Activated naive CD8-positive, alpha-beta T cell treated with anti-CD3 and anti-CD28 coated beads, Interleukin-2, amount 50 U/mL, for 16 hours (primary cell): Measurements from ENCODE around the gene ABCC1.
A peak's percentile ranks its signal among the peaks of the same experiment; 100 is the strongest.
"Not testable (repeated sequence)": the region's sequence is repeated elsewhere in the genome, so short reads cannot be mapped to it uniquely, and the experiment has no call there.

Experiments used
- DNase-seq: peaks from one replicate; pipeline ENCODE4 v3.0.0-alpha.2; 2020; ENCODE audit warnings: low read depth, low spot score

The ABCC1 gene

DNA sequence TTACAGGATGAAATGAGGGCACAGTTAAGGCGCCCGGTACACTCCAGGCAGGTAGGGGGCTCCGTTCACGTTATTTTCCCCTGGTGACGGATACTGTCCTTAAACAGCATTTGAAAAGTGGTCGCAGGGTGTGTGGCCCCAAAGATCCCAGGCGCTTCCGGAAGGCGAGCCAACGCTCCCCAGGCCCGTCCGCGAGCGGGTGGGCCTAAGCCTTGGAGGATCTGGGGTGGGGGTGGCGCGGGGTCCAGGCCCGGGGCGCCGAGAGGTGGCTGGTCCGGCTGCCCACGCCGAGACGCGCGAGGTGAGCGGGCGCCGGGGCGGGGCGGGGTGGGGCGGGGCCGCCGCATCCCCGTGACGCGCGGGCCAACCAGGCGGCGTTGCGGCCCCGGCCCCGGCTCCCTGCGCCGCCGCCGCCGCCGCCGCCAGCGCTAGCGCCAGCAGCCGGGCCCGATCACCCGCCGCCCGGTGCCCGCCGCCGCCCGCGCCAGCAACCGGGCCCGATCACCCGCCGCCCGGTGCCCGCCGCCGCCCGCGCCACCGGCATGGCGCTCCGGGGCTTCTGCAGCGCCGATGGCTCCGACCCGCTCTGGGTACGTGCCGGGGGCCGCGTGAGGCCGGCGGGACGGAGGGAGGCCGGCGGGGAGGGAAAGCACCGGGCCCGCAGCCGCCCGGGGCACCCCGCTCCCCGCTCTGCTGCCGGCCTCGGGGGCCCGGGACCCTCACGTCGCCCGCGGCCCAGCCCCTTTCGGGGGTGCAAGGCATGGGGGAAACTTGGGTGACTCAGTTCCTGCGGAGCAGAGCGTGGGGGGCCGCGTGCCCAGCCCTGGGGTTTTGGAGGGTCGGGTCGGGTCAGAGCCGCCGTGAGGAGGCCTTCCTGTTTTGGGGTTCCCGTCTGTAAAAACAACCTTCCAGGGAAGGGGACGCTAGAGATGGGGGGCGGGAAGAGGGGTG is at the start of gene ABCC1:
TSS of gene ABCC1 (plus strand) at position 407 of the 951 bp plus-strand sequence. CDS start at position 543, 136 bp downstream.
- peak; percentile 54 for DNase-seq

DNA sequence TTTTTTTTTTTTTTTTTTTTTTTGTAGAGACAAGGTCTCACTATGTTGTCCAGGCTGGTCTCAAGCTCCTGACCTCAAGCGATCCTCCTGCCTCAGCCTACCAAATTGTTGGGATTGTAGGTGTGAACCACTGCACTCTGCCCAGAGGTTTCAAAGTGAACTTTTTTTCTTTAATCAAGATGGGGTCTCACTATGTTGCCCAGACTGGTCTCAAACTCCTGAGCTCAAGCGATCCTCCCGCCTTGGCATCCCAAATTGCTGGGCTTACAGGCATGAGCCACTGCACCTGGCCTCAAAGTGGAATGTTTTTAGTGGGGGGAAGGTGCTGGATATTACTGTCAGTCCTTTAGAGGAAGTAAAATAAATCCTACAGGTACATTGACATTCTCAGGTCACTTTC is 49.1 kb upstream of the ABCC1 start:
- DNase-seq, result no peak

DNA sequence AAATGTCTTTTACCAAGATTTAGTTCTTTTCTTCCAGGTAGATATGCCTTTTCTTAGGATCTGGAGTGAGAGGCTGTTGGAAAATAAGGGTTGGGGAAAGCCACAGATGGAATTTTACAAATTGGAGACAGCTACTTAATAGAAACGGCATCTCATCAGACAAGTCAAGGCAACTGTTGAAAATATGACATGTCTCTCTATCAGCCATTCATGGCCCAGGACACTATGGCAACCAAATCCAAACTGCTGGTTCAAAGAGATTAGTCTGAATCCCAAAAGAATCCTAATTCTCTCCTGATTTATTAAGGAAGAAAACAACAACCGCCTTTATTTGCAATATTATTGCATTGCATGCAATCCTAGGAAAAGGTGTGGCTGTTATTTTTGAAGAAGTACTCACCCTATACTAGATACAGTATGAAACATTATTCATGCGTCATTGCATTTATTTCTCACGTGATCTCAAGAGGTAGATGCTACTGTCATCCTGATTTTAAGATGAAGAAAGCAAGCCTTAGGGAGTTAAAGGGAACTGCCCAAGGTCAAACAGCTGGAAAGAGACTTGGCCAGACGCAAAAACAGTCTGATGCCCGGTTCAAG is 48.4 kb upstream of the ABCC1 start:
- no peak for DNase-seq

DNA sequence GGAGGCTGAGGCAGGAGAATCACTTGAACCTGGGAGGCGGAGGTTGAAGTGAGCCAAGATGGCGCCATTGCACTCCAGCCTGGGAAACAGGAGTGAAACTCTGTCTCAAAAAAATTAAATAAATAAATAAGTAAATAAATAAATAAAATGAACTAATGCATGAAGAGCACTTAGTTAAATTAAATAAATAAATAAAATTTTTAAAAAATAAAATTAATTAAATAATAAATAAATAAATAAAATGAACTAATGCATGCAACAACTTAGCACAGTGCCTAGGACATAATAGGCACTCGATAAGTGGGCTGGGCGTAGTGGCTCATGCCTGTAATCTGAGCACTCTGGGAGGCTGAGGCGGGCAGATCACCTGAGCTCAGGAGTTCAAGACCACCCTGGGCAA is 45.5 kb upstream of the ABCC1 start:
- DNase-seq, result no peak

DNA sequence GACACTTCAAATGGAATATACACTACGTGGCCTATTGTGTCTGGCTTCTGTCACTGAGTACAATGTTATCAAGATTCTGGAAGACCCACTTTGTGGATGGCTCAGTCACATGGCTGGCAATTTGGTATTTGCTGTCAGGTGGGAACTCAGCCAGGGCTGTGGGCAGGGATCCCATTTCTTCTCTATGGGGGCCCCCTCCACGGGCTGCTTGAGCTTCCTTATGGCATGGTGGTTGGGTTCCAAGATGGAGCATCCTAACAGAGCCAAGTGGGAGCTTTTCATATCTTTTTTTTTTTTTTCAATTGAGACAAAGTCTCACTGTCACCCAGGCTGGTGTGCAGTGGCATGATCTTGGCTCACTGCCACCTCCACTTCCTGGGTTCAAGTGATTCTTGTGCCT is 43.0 kb upstream of the ABCC1 start:
- no peak for DNase-seq

DNA sequence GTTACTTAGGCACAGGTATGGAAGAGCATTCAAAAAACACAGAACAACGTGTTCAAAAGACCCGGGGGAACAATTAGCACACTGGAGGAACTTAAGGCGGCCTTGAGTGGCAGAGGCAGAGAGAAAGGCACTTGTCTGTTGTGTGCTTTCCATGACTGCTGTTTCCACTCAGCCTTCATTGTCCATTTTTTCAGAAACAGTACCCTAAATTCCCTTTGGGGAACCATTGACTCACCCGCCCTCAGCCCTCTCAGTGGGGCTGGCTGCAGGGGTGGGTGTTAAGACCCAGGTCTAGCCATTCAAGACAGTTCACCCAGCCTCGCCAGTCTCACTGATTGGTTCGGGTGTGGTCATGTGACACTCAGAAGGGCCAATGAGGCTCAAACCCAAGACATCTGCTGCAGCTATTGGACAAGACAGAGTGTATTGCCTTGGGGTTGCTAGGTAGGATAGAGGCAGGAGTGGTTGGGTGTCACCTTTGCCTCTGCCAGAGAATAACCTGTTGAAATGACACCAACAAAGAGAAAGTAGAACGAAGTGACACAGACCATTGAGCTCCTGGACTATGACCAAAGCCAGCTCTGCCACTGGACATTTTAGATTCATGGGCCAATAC is 41.4 kb upstream of the ABCC1 start:
- DNase-seq, result no peak

DNA sequence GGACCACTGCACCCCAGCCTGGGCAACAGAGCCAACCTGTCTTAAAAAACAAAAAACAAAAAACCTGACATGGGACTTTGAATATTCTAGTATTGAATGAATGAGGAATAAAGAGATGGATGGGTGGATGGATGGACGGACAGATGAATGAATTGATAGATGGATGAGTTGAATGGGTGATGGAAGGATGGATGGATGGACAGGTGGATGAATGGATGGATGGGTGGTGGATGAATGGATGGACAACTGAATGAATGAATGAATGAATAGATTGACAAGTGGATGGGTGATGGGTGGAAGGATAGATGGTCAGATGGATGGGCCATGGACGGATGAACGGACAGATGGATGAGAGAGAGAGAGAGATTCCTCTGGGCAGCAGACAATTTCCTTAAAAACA is 38.2 kb upstream of the ABCC1 start:
- no peak for DNase-seq

DNA sequence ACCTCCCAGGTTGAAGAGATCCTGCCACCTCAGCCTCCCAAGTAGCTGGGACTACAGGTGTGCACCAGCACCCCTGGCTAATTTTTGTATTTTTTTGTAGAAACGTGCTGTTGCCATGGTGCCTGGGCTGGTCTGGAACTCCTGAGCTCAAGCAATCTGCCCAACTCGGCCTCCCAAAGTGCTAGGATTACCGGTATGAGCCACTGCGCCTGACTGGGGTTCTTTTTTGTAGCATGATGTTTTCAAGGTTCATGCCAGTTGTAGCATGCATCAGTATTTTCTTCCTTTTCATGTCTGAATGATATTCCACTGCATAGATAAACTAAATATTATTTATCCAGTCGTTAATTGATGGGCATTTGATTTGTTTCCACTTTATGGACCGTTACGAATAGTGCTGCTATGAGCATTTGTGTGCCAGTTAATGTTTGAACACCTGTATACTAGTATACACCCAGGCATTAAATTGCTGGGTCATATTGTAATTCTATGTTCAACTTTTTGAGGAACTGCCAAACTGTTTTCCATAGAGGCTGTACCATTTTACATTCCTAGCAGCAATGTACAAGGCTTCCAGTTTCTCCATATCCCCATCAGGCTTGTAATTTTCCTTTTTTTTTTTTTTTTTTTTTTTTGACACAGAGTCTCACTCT is 36.2 kb upstream of the ABCC1 start:
- DNase-seq, result no peak

DNA sequence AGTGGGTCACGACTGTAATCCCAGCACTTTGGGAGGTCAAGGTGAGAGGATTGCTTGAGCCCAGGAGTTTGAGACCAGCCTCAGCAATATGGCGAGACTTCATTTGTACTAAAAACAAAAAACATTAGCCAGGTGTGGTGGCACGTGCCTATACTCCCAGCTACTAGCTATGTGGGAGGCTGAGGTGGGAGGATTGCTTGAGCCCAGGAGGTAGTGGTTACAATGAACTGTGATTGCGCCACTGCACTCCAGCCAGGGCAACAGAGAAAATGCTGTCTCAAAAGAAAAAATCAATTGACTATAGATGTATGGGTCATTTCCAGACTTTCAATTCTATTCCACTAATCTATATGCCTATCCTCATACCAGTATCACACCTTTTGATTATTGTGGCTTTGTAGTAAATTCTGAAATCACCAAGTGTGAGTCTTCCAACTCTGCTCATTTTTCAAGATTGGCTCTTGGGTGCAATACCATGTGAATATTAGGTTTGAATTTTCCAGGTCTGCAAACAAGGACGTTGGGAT is 33.8 kb upstream of the ABCC1 start:
- no peak for DNase-seq

DNA sequence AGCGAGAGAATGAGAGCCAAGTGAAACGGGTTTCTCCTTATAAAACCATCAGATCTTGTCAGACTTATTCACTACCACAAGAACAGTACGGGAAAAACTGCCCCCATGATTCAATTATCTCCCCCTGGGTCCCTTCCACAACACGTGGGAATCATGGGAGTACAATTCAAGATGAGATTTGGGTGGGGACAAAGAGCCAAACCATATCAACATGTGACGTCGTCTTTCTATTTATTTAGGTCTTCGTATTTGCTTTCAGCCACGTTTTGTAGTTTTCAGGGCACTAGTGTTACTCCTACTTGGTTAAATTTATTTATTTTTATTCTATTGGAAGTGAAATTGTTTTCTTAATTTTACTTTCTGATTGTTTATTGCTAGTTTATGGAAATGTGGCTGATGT is 33.1 kb upstream of the ABCC1 start:
- DNase-seq, result no peak

DNA sequence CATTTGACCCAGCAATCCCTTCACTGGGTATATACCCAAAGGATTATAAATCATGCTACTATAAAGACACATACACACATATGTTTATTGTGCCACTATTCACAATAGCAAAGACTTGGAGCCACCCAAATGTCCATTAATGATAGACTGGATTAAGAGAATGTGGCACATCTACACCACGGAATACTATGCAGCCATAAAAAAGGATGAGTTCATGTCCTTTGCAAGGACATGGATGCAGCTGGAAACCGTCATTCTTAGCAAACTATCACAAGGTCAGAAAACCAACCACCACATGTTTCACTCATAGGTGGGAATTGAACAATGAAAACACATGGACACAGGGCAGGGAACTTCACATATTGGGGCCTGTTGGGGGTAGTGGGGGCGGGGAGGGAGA is 31.1 kb upstream of the ABCC1 start:
- DNase-seq, result not testable (repeated sequence)

DNA sequence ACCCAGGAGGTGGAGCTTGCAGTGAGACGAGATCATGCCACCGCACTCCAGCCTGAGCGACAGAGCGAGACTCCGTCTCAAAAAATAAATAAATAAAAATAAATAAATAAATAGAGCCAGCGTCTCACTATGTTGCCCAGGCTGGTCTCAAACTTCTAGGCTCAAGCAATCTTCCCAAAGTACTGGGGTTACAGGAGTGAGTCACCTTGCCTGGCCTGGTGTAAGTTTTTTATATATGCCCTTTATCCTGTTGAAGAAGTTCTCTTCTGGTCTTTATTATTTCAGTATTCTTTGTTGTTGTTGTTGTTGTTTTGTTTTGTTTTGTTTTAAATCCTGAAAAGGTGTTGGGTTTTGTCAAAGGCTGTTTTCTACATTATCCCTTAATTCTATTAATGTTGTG is 30.1 kb upstream of the ABCC1 start:
- no peak for DNase-seq

DNA sequence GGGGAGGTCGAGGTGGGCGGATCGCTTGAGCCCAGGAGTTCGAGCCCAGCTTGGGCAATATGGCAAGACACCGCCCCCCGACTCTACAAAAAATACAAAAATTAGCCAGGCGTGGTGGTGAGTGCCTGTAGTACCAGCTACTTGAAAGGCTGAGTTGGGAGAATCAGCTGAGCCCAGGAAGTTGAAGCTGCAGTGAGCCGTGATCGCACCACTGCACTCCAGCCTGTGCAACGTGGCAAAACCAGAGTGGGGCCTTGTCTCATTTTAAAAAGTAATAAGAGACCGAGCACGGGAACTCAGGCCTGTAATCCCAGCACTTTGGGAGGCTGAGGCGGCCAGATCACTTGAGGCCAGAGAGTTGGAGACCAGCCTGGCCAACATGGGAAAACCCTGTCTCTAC is 24.4 kb upstream of the ABCC1 start:
- no peak for DNase-seq

DNA sequence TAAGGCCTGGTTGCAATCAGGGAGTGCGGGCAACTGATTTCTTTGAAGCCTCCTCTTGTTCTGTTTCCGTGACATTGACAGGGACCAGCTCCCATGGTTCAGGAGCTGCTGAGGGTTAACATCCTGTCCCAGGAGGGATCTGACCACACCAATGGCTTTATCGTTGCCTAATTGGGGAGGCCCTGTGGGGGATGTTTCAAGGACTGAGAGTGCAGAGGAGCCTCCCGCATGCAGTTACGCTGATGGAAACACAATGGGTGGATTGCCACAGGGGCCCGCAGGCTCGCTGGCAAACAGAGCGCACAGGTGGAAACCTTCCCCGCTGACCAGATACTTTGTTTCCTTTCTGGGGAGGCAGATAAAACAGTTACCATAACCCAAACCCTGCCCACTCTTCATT is 23.8 kb upstream of the ABCC1 start:
- no peak for DNase-seq

DNA sequence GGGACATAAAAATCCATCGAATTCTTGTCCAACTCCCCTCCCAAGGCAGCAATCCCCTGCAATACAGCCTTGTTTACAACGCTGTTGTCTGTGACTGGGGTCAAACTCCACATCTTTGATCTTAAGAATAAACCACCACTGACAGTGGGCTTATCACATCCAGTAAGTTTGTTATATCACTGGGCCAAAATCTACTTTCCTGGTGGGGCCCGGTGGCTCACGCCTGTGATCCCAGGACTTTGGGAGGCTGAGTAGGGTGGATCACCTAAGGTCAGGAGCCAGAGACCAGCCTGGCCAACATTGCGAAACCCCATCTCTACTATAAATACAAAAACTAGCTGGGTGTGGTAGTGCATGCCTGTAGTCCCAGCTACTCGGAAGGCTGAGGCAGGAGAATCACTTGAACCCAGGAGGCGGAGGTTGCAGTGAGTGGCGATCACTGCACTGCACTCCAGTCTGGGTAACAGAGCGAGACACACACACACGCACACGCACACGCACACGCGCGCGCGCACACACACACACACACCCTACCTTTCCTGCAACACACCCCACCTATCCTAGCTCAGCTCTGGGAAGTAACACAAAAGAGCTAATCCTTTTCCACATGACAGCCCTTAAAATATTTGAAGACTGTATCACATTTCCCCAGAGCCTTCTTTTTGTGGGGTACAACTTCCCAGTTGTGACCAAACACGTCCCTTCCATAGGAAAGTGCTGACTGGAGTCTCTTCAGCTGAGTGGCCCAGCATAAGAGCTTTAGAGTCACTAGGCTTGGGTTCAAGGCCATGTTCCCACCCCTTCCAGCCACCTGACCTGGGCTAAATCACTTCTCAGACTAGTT is 20.9 kb upstream of the ABCC1 start:
- DNase-seq, result no peak

DNA sequence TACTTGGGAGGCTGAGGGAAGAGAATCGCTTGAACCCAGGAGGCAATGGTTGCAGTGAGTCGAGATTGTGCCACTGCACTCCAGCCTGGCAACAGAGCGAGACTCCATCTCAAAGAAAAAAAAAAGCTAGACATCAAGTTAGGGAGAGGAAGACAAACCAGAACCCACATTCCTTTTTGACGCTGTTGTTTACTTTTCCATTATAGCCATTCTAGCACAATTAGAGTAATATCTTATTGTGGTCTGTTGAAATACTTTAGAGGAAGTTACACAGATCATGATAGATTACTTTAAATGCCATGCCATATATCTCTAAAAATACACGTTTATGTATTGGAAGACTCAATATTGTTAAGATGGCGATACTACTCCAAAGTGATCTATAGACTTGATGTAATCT is 16.5 kb upstream of the ABCC1 start:
- DNase-seq, result no peak

DNA sequence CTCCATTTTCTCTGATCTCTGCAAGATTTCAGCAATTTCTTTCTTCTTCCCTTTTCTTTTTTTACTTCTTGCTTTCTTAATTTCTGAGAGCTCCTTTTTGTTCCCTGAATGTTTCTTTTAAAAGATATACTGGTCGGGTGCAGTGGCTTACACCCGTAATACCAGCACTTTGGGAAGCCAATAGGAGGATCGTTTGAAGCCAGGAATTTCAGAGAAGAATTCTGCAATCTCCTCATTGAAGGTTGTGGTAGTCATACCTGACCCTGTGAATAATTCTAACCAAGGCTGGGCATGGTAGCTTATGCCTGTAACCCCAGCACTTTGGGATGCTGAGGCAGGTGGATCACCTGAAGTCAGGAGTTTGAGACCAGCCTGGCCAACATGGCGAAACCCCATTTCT is 15.6 kb upstream of the ABCC1 start:
- no peak for DNase-seq

DNA sequence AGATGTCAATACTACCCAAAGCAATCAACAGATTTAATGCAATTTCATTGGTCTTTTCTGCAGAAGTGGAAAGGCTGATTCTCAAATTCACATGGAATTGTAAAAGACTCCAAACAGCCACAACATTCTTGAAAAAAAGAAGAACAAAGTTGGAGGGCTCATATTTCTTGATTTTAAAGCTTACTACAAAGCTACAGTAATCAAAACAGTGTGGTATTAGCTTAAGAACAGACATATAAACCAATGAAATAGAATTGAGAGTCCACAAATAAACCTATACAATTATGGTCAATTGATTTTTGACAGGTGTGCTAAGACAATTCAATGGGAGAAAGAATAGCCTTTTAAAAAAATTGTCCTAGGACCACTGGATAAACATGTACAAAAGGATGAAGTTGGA is 14.4 kb upstream of the ABCC1 start:
- DNase-seq, result no peak

DNA sequence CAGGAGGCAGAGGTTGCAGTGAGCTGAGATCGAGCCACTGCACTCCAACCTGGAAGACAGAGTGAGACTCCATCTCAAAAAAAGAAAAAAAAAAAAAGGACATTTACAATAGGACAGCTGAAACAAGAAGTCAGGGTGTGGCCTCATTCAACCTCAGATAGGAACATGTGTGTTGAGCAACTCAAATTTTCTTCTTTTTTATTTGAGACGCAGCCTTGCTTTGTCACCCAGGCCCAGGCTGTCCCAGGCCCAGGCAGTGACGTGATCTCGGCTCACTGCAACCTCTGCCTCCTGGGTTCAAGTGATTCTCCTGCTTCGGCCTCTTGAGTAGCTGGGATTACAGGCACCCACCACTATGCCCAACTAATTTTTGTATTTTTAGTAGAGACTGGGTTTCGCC is 12.6 kb upstream of the ABCC1 start:
- not testable (repeated sequence) for DNase-seq

DNA sequence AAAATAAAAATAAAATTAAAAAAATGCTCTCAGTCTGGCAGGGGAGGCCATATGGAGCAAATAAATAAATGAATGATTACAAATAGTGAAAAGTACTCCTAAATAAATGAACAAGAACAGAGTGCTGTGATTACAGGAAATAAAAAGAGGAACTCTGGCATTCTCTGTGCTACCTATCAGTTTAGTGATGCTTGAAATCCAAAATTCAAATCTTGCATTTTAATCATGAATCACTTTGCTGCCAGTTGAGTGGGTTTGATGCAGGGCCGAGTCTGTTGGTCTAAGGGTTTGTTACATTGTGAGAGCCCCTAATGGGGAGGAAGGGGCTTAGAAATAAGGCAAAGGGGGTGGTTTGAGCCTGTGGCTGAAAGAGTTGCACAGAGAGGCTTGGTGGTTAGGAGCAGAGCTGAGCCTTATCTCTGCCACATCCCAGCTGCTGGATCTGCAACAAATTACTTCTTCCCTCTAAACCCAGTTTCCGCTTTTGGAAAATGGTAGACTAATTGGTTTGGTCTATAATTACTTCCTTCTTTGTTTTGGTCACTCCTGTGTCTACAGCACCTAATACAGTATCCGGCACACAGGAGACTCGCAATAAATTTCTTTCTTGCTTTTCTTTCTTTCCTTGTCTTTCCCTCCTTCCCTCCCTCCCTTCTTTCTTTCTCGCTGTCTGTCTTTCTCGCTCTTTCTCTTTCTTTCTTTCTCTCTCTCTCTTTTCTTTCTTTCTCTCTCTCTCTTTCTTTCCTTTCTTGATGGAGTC is 6.3 kb upstream of the ABCC1 start:
- DNase-seq, result no peak
